ENCODE results near the gene CCDC51. TPM values are rescaled to one million over a fixed set of nuclear protein-coding genes. Genes with fewer than 3 reads are reported as not detected.

The CCDC51 gene
- total and polyA plus RNA-seq, 9 of the 15 experiments (the other 6 are each of a cell fraction or from before 2014, with no cell fraction given) = 6.5 to 18.6 (median 15.7) TPM

- TF ChIP-seq, protein P1, sequence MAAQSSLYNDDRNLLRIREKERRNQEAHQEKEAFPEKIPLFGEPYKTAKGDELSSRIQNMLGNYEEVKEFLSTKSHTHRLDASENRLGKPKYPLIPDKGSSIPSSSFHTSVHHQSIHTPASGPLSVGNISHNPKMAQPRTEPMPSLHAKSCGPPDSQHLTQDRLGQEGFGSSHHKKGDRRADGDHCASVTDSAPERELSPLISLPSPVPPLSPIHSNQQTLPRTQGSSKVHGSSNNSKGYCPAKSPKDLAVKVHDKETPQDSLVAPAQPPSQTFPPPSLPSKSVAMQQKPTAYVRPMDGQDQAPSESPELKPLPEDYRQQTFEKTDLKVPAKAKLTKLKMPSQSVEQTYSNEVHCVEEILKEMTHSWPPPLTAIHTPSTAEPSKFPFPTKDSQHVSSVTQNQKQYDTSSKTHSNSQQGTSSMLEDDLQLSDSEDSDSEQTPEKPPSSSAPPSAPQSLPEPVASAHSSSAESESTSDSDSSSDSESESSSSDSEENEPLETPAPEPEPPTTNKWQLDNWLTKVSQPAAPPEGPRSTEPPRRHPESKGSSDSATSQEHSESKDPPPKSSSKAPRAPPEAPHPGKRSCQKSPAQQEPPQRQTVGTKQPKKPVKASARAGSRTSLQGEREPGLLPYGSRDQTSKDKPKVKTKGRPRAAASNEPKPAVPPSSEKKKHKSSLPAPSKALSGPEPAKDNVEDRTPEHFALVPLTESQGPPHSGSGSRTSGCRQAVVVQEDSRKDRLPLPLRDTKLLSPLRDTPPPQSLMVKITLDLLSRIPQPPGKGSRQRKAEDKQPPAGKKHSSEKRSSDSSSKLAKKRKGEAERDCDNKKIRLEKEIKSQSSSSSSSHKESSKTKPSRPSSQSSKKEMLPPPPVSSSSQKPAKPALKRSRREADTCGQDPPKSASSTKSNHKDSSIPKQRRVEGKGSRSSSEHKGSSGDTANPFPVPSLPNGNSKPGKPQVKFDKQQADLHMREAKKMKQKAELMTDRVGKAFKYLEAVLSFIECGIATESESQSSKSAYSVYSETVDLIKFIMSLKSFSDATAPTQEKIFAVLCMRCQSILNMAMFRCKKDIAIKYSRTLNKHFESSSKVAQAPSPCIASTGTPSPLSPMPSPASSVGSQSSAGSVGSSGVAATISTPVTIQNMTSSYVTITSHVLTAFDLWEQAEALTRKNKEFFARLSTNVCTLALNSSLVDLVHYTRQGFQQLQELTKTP (IDR thresholded peaks at IDR 0.05; ENCODE audit: low read depth in 1 of 2, partially characterized antibody in 2 of 2) = peak in 1 of 2 experiments; percentile 23
- TF ChIP-seq ETV6 (IDR thresholded peaks at IDR 0.05; ENCODE audit: borderline replicate concordance in 1 of 2, low read depth in 2 of 2, low read length in 1 of 2) = no peak
- TF ChIP-seq ETV6 (CRISPR knock-in tag; IDR thresholded peaks at IDR 0.05; ENCODE audit: borderline replicate concordance) = no peak
- no peak for TF ChIP-seq BACH1 (tag; IDR thresholded peaks at IDR 0.05)
- peak; percentile 53; the same call in 1 of the 2 replicates for TF ChIP-seq TFAP4 (CRISPR knock-in tag; IDR thresholded peaks at IDR 0.05; ENCODE audit: borderline replicate concordance)
- peak; percentile 26; the same call in 1 of the 2 replicates for TF ChIP-seq FOXM1 (IDR thresholded peaks at IDR 0.05; ENCODE audit: low read depth)
- 0 out of 2 replicates have a peak, but pooled peaks have one; percentile 58 for TF ChIP-seq FOXM1 (CRISPR knock-in tag; IDR thresholded peaks at IDR 0.05; ENCODE audit: low read depth)
- peak; percentile 72 for TF ChIP-seq GABPA (tag; conservative IDR thresholded peaks at IDR 0.05; ENCODE audit: low read depth)
- TF ChIP-seq NEUROD1 (IDR thresholded peaks at IDR 0.05; ENCODE audit: borderline replicate concordance, low read depth, low read length, partially characterized antibody) = peak; percentile 30
- peak; percentile 93 for TF ChIP-seq EP400 (IDR thresholded peaks at IDR 0.05)
- peak; percentile 49 for TF ChIP-seq TAF9B (IDR thresholded peaks at IDR 0.05; ENCODE audit: partially characterized antibody)
- no peak for TF ChIP-seq GTF2E2 (tag; IDR thresholded peaks at IDR 0.05)
- TF ChIP-seq ZNF507 (tag; conservative IDR thresholded peaks at IDR 0.05) = no peak
- TF ChIP-seq POLR2G (IDR thresholded peaks at IDR 0.05; ENCODE audit: low read depth, low read length) = peak; percentile 69; the same call in 1 of the 2 replicates
- peak; percentile 90 for TF ChIP-seq CREM (IDR thresholded peaks at IDR 0.05; ENCODE audit: low read depth)
- no peak for TF ChIP-seq ZKSCAN1 (IDR thresholded peaks at IDR 0.05; ENCODE audit: low read depth, low read length)
- 0 out of 2 replicates have a peak, but pooled peaks have one; percentile 34 for TF ChIP-seq DIDO1 (tag; IDR thresholded peaks at IDR 0.05; ENCODE audit: low read depth)
- peak; percentile 80 for TF ChIP-seq RBFOX2 (IDR thresholded peaks at IDR 0.05; ENCODE audit: low read depth, low read length)
- TF ChIP-seq, protein P2, sequence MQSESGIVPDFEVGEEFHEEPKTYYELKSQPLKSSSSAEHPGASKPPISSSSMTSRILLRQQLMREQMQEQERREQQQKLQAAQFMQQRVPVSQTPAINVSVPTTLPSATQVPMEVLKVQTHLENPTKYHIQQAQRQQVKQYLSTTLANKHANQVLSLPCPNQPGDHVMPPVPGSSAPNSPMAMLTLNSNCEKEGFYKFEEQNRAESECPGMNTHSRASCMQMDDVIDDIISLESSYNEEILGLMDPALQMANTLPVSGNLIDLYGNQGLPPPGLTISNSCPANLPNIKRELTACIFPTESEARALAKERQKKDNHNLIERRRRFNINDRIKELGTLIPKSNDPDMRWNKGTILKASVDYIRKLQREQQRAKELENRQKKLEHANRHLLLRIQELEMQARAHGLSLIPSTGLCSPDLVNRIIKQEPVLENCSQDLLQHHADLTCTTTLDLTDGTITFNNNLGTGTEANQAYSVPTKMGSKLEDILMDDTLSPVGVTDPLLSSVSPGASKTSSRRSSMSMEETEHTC (IDR thresholded peaks at IDR 0.05) = no peak
These were observed 33.2 kb upstream of the CCDC51 start (continued) for GRCh38 chr3:48472923-48473616.

Measured in K562 (cell line).